A673 (cell line): ENCODE measurements around the gene POTEB3. TPM values are rescaled to one million over a fixed set of nuclear protein-coding genes. Genes with fewer than 3 reads are reported as not detected.

ENCODE experiments used
- microRNA-seq: library from miRNA; unstranded; fragments of <30 nt; microRNA quantifications from one replicate; pipeline ENCODE4 v1.2.0, GENCODE V29; 2021
- total RNA-seq: library from RNA; stranded (reverse); gene quantifications from 2 replicates; pipeline ENCODE4 v1.2.3, GENCODE V29; 2021

POTEB3 gene
- total RNA-seq, 1 experiment from 2014 or later: not detected

Small RNAs within 50 kb of the gene (microRNA-seq; reads per million reads assigned to microRNA genes)
- gene MIR3118-3: not detected
